ENCODE data around the gene ARMC8. TPM values are rescaled to one million over a fixed set of nuclear protein-coding genes. Genes with fewer than 3 reads are reported as not detected.

Gene ARMC8
- total RNA-seq, 6 experiments from 2014 or later, result 29.0 to 37.9 (median 35.0) TPM

- DNase-seq, result no peak
- peaks cover 25% of the 10 kb centered on the region for H3K4me1 Mint-ChIP-seq (ENCODE audit: low read depth)
Observed at GRCh38 chr3:138173769-138174420, 13.2 kb upstream of the ARMC8 start.

GRCh38 chr3:138174421-138175131 lies 12.5 kb upstream of the ARMC8 start, which contains the start of gene DBR1:
DBR1 (minus strand) TSS chr3:138174921; CDS start chr3:138174795, 126 bp downstream.
- Mint-ChIP-seq H3K4me1 (ENCODE audit: low read depth) (peaks cover 25% of the 10 kb centered on the region), H3K4me3 (peak within 1 kb of the TSS; percentile 97), H3K27me3 (ENCODE audit: insufficient read depth) (peaks cover 1% of the 10 kb centered on the region; the same call in 1 of the 2 replicates), H3K27ac (peak within 1 kb of the TSS; percentile 92), H3K9me3 (no peaks in the 10 kb centered on the region), H3K36me3 (ENCODE audit: low read depth) (peaks cover 17% of the 10 kb centered on the region; the same call in 1 of the 2 replicates)
- no peak for TF ChIP-seq CTCF (IDR thresholded peaks at IDR 0.05)
- peak; percentile 82 for DNase-seq

More at GRCh38 chr3:138173769-138174420, 13.2 kb upstream of the ARMC8 start:
- Mint-ChIP-seq H3K4me3 (peak overlapping the region; percentile 97), H3K27me3 (ENCODE audit: insufficient read depth) (peaks cover 1% of the 10 kb centered on the region; the same call in 1 of the 2 replicates), H3K9me3 (no peaks in the 10 kb centered on the region), H3K27ac (peak overlapping the region; percentile 92), H3K36me3 (ENCODE audit: low read depth) (peaks cover 19% of the 10 kb centered on the region; the same call in 1 of the 2 replicates)
- TF ChIP-seq CTCF (IDR thresholded peaks at IDR 0.05), result no peak

GRCh38 chr3:138180375-138181029 lies 6.6 kb upstream of the ARMC8 start:
- peaks cover 12% of the 10 kb centered on the region for H3K27me3 Mint-ChIP-seq (ENCODE audit: insufficient read depth)
- DNase-seq, result peak; percentile 37

GRCh38 chr3:138184994-138185393 lies 2.1 kb upstream of the ARMC8 start:
- H3K27ac Mint-ChIP-seq, result no peak overlapping the region
- no peak for TF ChIP-seq CTCF (IDR thresholded peaks at IDR 0.05)
- H3K36me3 Mint-ChIP-seq (ENCODE audit: low read depth), result peaks cover 5% of the 10 kb centered on the region; the same call in 1 of the 2 replicates
- peaks cover 39% of the 10 kb centered on the region for H3K4me1 Mint-ChIP-seq (ENCODE audit: low read depth)
- peaks cover 12% of the 10 kb centered on the region for H3K27me3 Mint-ChIP-seq (ENCODE audit: insufficient read depth)
- H3K9me3 Mint-ChIP-seq, result no peaks in the 10 kb centered on the region
- H3K4me3 Mint-ChIP-seq, result no peak overlapping the region
- peak; percentile 10 for DNase-seq

More at GRCh38 chr3:138180375-138181029, 6.6 kb upstream of the ARMC8 start:
- Mint-ChIP-seq H3K9me3 (no peaks in the 10 kb centered on the region), H3K36me3 (ENCODE audit: low read depth) (no peaks in the 10 kb centered on the region), H3K27ac (no peak overlapping the region), H3K4me3 (no peak overlapping the region), H3K4me1 (ENCODE audit: low read depth) (peaks cover 9% of the 10 kb centered on the region)
- TF ChIP-seq CTCF (IDR thresholded peaks at IDR 0.05), result peak; percentile 71

GRCh38 chr3:138186221-138186620 lies 880 bp upstream of the ARMC8 start:
- no peak for DNase-seq
- no peak for TF ChIP-seq CTCF (IDR thresholded peaks at IDR 0.05)
- peaks cover 41% of the 10 kb centered on the region for H3K4me1 Mint-ChIP-seq (ENCODE audit: low read depth)
- H3K27ac Mint-ChIP-seq, result no peak overlapping the region; the same call in 1 of the 2 replicates
- peaks cover 12% of the 10 kb centered on the region for H3K27me3 Mint-ChIP-seq (ENCODE audit: insufficient read depth)
- peaks cover 6% of the 10 kb centered on the region; the same call in 1 of the 2 replicates for H3K36me3 Mint-ChIP-seq (ENCODE audit: low read depth)
- peak overlapping the region; percentile 97 for H3K4me3 Mint-ChIP-seq
- H3K9me3 Mint-ChIP-seq, result no peaks in the 10 kb centered on the region

Measured in HFFc6 (cell line).